GM19240 (cell line): ENCODE data around the gene UPF3B.
A peak's percentile ranks its signal among the peaks of the same experiment; 100 is the strongest.
"Not testable (repeated sequence)": the region's sequence is repeated elsewhere in the genome, so short reads cannot be mapped to it uniquely, and the experiment has no call there.

Source experiments
- DNase-seq: peaks from one replicate; pipeline ENCODE4 v3.0.0; 2011; ENCODE audit warnings: low spot score; ENCODE audit not compliant: insufficient read length

The UPF3B gene, protein sequence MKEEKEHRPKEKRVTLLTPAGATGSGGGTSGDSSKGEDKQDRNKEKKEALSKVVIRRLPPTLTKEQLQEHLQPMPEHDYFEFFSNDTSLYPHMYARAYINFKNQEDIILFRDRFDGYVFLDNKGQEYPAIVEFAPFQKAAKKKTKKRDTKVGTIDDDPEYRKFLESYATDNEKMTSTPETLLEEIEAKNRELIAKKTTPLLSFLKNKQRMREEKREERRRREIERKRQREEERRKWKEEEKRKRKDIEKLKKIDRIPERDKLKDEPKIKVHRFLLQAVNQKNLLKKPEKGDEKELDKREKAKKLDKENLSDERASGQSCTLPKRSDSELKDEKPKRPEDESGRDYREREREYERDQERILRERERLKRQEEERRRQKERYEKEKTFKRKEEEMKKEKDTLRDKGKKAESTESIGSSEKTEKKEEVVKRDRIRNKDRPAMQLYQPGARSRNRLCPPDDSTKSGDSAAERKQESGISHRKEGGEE

DNA sequence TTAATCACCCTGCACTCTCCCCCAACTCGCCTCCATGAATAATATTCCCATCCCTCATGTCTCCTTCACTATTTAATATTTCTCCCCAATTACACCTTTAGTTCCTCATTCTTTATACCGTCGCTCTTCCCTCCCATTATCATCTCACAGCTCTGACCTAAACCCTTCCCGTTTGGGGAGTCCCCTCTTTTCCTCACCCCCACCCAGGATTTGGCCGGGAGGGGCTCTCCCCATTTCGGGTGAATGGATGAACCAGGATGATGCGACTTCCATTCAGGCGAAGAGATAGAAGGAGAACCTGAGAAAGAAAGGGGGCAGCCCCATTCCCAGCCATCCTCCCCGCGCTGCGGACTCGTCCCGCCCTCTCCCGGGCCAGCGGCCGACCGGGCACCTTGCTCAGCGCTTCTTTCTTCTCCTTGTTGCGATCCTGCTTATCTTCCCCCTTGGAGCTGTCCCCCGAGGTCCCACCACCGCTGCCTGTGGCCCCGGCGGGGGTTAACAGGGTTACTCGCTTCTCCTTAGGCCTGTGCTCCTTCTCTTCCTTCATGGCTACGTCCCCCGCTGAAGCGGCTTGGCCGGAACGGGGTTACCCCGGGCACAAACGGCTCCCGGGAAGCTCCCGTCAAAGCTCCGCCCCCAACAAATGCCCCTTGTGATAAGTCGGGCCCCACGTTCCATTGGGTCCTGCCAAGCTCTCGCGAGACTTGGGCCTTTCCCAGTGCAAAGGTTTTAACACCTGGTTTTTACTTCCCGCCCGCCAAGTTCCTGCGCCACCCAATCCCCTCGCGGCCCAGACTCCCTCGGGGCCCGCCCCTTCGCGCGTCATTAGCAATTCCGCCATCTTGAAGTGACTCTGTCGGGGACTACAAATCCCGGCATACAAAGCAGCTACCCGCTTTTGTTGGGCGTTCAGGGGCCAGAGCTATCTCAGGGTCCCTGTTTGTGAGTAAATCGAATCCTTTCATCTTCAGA, at the start of gene UPF3B:
TSS of gene UPF3B (minus strand) at position 582 of the 972 bp plus-strand sequence. CDS start at position 547, 35 bp downstream.
- peak; percentile 74 for DNase-seq

DNA sequence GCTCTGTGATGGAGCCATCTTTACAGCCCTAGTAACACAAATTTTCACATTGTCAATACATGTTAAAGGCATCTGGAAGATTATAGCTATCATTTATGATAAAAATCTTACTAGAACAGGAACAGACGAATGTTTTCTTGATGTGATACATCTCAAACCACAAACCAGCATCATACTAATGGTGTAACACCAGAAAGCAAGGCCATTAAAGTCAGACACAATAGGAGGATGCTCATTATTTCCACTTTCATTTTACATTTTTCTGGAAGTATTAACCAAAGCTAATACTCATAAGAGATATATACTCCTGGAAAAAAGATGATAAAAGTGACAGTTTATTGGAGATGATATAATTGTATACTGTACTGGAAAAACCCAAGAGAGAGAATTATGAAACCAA, 48.2 kb upstream of the UPF3B start:
- DNase-seq = no peak

GRCh38 chrX:119899125-119899524, 46.4 kb upstream of the UPF3B start:
- DNase-seq = no peak

- DNase-seq = no peak
Observed at GRCh38 chrX:119895843-119896326, 43.1 kb upstream of the UPF3B start, which contains the start of gene AKAP14. AKAP14 (plus strand) TSS chrX:119895893; CDS start chrX:119903224, 7,331 bp downstream.

DNA sequence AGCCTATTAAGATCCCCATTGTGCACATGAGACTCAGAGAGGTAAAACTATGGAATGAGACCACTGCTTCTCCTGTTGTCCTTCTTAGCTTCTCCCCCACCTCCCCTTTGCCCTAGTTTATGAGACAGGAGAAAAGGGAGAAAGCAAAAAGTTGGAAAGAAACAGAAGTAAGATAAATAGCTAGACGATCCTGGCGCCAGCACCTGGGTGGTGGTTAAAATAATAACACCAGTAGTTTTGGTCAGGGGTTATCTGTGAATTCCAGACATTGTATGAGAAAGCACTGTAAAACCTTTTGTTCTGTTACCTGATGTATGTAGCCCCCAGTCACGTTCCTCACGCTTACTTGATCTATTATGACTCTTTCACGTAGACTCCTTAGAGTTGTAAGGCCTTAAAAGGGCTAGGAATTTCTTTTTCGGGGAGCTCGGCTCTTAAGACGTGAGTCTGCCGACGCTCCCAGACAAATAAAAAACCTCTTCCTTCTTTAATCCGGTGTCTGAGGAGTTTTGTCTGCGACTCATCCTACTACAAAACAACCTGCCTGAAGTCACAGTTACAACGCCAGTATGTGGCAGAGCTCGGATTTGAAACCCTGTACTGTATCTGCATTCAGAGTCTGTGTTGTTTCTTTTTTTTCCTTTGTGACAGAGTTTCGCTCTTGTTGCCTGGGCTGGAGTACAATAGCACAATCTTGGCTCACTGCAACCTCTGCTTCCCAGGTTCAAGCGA, 39.4 kb upstream of the UPF3B start:
- DNase-seq = not testable (repeated sequence)

DNA sequence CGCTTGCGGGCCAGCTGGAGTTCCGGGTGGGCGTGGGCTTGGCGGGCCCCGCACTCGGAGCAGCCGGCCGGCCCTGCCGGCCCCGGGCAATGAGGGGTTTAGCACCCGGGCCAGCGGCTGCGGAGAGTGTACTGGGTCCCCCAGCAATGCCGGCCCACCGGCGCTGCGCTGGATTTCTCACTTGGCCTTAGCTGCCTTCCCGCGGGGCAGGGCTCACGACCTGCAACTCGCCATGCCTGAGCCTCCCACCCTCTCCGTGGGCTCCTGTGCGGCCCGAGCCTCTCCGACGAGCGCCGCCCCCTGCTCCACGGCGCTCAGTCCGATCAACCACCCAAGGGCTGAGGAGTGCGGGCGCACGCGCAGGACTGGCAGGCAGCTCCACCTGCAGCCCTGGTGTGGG, 37.9 kb upstream of the UPF3B start:
- not testable (repeated sequence) for DNase-seq

GRCh38 chrX:119887721-119888425, 35.1 kb upstream of the UPF3B start:
- DNase-seq = no peak

DNA sequence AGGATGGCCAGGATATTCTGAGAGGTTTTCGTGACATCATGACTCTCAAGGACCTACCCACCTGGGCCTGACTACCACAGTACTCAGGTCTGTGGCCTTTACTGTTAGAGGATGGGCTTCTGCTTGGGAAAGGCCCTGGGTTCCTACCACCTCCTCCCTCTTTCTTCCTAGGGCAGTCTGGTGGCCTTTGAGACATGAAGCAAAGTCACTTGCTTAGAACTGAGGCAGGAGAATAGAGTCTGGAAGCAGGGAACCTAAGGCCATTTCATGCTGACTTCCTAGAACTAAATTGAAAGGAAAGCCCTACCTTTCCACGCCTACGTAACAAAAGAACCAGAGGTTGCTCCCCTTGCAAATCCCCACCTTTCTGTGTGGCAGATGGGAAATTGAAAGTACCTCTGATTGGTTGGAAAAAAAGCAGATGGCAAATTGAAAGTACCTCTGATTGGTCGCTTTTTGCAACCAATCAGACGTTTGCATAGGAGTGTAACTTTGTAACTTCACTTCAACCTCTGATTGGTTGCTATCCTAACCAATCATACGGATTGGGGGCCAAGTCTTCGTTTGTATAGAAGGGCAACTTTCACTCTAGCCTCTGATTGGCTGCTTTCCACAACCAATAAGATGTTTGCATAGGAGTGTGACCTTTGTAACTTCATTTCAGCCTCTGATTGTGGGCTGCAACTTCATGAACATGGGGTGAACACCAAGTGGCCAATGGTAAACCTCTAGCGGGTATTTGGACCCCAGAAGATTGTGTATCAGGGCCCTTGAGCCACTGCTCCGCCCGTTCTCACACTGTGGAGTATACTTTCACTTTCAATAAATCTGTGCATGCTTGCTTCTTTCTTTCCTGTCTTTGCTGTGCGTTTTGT, 33.0 kb upstream of the UPF3B start:
- DNase-seq = no peak

DNA sequence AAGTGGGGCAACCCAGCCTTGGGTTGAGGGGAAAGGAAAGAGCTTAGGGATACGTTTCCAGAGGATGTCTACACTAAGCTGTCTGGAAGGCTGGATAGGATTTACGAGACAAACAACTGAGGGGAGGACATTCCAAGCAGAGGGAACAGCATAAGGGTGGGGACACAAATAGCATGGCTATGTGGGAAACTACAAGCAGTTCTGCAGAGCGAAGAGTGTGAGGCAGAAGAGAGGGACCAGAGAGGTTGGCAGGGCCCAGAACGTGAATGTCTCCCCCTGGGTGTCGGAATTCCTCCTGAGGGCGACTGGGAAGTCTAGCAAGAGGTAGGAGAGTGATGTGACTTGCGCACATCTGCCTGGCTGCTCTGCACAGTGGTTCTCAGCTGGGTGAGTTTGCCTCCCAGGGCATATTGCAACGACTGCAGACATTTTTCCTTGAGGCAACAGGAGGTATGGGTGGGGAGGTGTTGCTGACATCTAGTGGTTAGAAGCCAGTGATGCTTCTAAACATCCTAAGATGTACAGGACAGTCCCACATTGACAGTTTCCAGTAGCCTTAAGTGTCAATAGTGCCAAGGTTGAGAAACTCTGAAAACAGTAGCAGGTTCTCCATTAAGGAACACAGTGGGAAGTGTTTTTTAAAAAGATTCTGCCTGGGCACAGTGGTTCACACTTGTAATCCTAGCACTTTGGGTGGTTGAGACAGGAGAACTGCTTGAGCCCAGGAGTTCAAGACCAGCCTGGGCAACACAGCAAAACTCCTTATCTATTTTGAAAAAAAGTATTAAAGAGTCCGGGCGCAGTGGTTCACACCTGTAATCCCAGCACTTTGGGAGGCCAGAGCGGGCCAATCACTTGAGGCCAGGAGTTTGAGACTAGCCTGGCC, 28.0 kb upstream of the UPF3B start:
- DNase-seq = no peak

DNA sequence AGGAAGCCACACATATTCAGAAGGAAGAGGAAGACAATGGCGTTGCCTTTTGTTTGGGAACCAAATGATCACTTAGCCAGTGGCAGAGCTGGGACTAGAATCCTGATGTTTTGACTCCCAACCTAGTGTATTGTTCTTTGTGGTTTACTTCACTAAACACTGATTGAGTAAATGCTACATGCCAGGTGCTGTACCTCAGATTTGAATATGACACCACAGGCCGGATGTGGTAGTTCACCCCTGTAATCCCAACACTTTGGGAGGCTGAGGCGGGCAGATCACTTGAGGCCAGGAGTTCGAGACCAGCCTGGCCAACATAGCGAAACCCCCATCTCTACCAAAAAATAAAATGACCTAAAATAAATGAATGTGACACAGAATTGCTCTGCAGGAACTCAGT, 27.3 kb upstream of the UPF3B start:
- no peak for DNase-seq

- no peak for DNase-seq
Observed at GRCh38 chrX:119878740-119879139, 26.0 kb upstream of the UPF3B start.

- peak; percentile 53 for DNase-seq
Observed at GRCh38 chrX:119871599-119872395, 19.0 kb upstream of the UPF3B start, which contains the start of the genes NDUFA1 and RNF113A. NDUFA1 (plus strand) TSS chrX:119871832; CDS start chrX:119871912, 80 bp downstream. RNF113A (minus strand) TSS chrX:119871733; CDS start chrX:119871613, 120 bp downstream.

DNA sequence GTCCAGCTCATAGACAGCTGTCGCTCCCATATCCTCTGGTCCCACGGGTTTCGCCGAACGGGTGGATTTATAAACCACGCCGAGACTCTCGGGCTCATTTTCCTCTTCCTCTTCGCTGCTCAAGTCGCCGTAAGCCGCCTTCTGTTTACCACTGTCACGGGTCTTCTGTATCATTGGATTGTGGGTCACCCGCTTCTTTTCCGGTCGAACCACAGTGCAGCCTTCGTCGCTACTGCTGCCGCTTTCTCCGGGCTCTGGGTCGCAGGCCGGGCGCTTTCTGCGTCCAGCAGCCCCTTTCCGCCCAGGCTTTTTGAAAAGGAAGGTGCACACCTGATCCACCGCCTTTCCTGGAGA, 18.5 kb upstream of the UPF3B start:
- DNase-seq = no peak

DNA sequence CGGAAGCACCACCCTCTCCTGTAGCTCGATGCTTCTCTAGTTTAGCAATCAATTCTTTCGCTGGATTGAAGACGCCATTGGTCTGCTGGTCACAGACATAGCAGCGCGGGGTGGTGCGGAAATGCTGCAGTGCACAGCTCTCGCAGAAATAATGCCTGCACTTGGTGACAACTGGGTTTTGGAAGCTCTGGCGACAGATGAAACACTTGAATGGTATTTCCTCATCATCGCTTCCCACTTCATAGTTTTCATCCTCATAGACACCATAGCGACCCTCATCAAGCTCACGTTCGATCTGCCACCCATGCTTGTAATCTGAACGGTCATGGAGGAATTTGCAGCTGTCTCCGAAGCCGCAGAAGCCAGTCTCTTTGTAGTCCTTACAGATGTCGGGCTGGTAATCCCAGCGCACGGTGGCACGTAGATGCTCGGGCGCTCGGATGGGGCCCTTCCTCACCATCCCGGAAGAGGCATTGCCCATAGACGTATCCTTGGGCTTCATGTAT, 17.9 kb upstream of the UPF3B start:
- DNase-seq = no peak

DNA sequence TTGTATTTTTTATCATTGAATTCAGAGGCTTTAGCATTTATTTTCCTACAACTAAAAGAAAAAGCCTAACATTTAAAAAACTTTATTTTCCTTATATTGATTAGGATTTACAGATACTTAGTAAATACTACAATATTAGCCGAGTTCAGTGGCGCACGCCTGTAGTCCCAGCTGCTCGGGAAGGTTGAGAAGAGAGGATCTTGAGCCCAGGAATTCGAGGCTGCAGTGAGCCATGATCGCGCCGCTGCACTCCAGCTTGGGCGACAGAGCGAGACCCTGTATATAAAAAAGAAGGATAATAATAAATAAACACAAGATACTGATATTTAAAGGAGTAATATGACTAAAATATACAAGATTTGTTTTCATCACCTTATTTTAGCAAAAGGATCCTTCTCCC, 681 bp upstream of the UPF3B start:
- no peak for DNase-seq

- no peak for DNase-seq
Observed at GRCh38 chrX:119833905-119834304, 18.9 kb downstream of the UPF3B start.

- no peak for DNase-seq
Observed at GRCh38 chrX:119828446-119828845, 24.3 kb downstream of the UPF3B start.
